Activated CD4-positive, CD25-positive, alpha-beta regulatory T cell (primary cell): ENCODE data around the gene TMC3.
"Not testable (repeated sequence)": the region's sequence is repeated elsewhere in the genome, so short reads cannot be mapped to it uniquely, and the experiment has no call there.

Source experiments
- DNase-seq, 4 experiments: peaks; one replicate each; lab custom pipeline; 2025; lab: John Stamatoyannopoulos, UW

Gene TMC3

GRCh38 chr15:81373775-81374395, at the start of gene TMC3:
Gene TMC3, minus strand, starts transcription at chr15:81374213. Its CDS starts 136 bp downstream, at chr15:81374077.
- no peak for DNase-seq

GRCh38 chr15:81421461-81421860, 47.4 kb upstream of the TMC3 start:
- no peak for DNase-seq

GRCh38 chr15:81419332-81419943, 45.4 kb upstream of the TMC3 start:
- no peak for DNase-seq

GRCh38 chr15:81418891-81419290, 44.9 kb upstream of the TMC3 start:
- no peak for DNase-seq

GRCh38 chr15:81418444-81418843, 44.4 kb upstream of the TMC3 start:
- no peak for DNase-seq

GRCh38 chr15:81414274-81414968, 40.4 kb upstream of the TMC3 start:
- DNase-seq = not testable (repeated sequence)

GRCh38 chr15:81413851-81414250, 39.8 kb upstream of the TMC3 start:
- DNase-seq = no peak

- DNase-seq = no peak
Observed at GRCh38 chr15:81411969-81412633, 38.1 kb upstream of the TMC3 start.

GRCh38 chr15:81411051-81411450, 37.0 kb upstream of the TMC3 start:
- DNase-seq = no peak

GRCh38 chr15:81410318-81410753, 36.3 kb upstream of the TMC3 start:
- no peak for DNase-seq

GRCh38 chr15:81407718-81408117, 33.7 kb upstream of the TMC3 start:
- no peak for DNase-seq

- DNase-seq = no peak
Observed at GRCh38 chr15:81407176-81407575, 33.2 kb upstream of the TMC3 start.

- DNase-seq = no peak
Observed at GRCh38 chr15:81400640-81401236, 26.7 kb upstream of the TMC3 start.

- no peak for DNase-seq
Observed at GRCh38 chr15:81398910-81399551, 25.0 kb upstream of the TMC3 start.

- no peak for DNase-seq
Observed at GRCh38 chr15:81398456-81398855, 24.4 kb upstream of the TMC3 start.

- no peak for DNase-seq
Observed at GRCh38 chr15:81394603-81395002, 20.6 kb upstream of the TMC3 start.

- no peak for DNase-seq
Observed at GRCh38 chr15:81391657-81392056, 17.6 kb upstream of the TMC3 start.

GRCh38 chr15:81388436-81388770, 14.4 kb upstream of the TMC3 start:
- no peak for DNase-seq

- DNase-seq = no peak
Observed at GRCh38 chr15:81387621-81388435, 13.8 kb upstream of the TMC3 start.

GRCh38 chr15:81386947-81387346, 12.9 kb upstream of the TMC3 start:
- no peak for DNase-seq

GRCh38 chr15:81385721-81386076, 11.7 kb upstream of the TMC3 start:
- DNase-seq = no peak
